Activated CD8-positive, alpha-beta memory T cell treated with anti-CD3 and anti-CD28 coated beads, Interleukin-2, amount 50 U/mL, for 1 hour (primary cell): Measurements from ENCODE around the gene SPATA6L.
"Not testable (repeated sequence)": the region's sequence is repeated elsewhere in the genome, so short reads cannot be mapped to it uniquely, and the experiment has no call there.

Experiments
- DNase-seq: peaks from one replicate; pipeline ENCODE4 v3.0.0-alpha.2; 2020; ENCODE audit errors: extremely low read depth

Gene SPATA6L

DNA sequence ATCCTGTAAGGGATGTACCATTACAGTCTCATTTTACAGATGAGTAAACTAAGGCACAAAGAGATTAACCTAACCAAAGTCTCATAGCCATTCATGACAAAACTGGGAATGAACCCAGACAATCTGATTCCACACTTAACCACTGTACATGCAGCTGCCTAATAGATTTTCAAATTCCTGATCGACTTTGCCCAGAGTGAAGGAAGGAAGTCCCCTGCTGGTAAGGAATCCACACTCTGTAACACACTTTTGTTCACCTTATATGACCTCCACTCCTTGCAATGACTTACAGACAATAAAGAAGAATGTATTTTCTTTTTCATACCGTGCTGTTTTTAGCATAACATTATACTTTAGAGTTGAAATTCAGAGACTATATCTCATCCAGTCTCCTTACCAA is 35.4 kb downstream of the SPATA6L start:
- no peak for DNase-seq

GRCh38 chr9:4622016-4622415 is 44.3 kb downstream of the SPATA6L start:
- no peak for DNase-seq

DNA sequence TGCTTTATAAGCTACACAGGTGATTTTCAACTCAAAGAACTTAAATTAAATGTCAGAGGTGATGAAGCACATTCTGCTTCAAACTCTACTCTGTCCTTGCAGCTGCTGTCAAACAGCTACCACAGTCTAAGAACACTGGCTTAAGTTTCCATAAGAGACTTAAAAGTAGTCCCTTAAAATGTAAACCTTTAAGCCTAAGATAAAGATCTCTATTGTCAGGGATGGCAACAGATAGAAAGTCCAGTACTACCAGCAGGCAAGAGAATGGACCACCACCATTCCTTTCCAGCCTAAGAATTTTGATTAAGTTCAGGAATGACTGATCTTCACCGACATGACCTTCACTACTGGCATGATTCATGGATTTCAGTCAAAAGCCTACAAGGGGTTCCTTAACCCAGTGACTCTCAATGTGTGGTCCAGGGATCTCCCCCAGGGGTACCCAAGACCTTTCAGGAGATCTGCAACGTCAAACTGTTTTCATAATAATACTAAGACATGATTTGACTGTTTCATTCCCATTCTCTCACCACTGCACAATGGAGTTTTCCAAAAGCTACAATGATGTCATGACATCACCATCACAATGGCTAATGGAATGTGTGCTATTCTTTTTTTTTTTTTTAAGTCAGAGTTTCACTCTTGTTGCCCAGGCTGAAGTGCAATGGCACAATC is 45.3 kb downstream of the SPATA6L start:
- DNase-seq: no peak

GRCh38 chr9:4620057-4620765 is 46.1 kb downstream of the SPATA6L start:
- no peak for DNase-seq

GRCh38 chr9:4618700-4619099 is 47.6 kb downstream of the SPATA6L start:
- DNase-seq: no peak

DNA sequence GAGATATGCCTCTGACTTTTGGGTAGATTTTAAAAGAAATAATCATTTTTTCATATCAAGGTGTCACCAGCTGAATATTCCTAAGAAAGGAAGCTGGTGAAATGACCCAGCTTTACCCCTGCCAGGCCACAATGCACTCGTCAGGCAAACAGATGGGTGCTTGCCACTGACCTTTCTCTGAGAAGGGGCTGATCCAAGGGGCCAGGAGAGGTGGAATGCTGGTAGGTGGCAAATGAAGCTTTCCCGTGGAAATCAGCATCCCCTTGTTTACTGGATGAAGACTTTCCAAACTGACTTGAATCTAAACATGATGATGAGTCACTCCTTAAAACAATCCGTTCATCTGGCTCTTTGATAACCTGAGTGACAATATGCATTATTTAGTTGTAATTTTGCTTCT is 48.5 kb downstream of the SPATA6L start:
- DNase-seq: no peak

DNA sequence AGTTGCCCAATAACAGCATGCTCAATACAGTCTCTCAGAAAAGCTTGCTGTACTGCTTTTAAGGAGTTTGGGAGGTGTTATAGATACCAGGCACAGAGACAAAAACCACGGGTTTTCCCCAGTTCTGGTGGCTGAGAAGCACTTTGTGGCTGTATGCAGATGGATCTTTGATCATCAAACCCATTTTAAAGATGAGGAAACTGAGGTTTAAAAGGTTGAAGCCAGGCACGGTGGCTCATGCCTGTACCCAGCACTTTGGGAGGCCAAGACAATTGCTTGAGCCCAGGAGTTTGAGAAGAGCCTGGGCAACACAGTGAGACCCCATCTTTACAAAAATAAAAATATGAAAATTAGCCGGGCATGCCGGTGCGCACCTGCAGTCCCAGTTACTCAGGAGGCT is 50.5 kb downstream of the SPATA6L start:
- DNase-seq: no peak

DNA sequence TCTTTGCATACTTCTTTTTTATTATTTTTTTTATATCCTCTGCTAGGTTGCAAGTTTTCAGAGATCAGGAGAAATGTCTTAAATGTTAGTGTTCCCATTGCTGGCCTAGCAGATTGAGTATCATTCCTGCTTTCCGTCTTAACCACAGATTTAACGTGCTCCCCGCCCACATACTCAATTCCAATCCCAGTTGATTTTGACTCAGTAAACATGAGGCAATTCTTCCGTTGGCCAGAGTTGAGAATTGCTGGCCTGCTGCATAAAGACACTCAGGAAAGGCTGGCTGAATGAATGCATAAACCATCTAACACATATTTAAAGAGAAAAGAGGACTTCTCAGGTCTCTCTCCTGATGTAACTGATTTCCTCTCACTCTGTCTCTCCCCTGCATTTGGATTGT is 51.0 kb downstream of the SPATA6L start:
- no peak for DNase-seq

- DNase-seq: no peak
These were observed 51.7 kb downstream of the SPATA6L start for GRCh38 chr9:4614627-4615026.

GRCh38 chr9:4606033-4606432 is 60.2 kb downstream of the SPATA6L start:
- not testable (repeated sequence) for DNase-seq

- DNase-seq: peak; percentile 32
These were observed 61.6 kb downstream of the SPATA6L start for GRCh38 chr9:4604678-4605095.

- no peak for DNase-seq
These were observed 62.5 kb downstream of the SPATA6L start for GRCh38 chr9:4603830-4604229.

DNA sequence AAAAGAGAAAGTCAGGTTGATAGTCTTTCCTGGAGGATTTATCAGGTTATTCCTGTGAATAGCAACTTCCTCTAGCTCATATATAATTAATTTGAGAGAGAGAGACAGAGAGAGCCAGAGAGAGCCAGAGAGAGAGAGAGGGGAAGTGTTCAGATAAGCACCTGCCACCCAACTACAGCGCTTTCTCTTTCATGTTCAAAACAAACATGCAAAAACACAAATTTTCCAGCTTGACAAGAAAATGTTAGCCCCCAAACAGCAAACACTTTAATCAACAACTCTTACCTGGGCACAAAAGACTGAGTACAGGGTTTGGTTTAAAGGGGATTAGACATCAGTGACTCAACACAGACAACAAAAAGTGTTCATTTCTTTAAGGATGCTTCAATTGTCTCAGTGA is 65.9 kb downstream of the SPATA6L start:
- no peak for DNase-seq

GRCh38 chr9:4596165-4596922 is 69.9 kb downstream of the SPATA6L start:
- peak; percentile 9 for DNase-seq

GRCh38 chr9:4594994-4595393 is 71.3 kb downstream of the SPATA6L start:
- no peak for DNase-seq

DNA sequence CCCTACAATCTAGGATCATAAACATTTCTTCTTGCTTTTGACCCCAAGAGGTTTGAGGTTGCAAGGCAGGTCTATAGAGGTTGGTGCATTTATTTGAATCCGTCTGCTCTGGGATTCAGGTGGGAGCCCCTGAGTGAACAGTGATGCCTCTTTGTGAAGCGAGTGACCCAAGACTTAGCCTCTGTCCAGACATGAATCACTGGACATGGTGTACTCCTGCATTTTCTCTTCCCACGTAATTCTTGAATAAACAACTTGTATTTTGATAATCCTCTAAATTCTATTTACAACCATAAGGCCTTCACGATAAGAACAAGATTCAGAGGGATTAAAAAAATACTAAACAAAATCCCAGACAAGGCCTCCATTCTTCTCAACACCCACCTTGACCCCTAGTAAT is 71.7 kb downstream of the SPATA6L start:
- no peak for DNase-seq

GRCh38 chr9:4592886-4593285 is 73.4 kb downstream of the SPATA6L start:
- no peak for DNase-seq

DNA sequence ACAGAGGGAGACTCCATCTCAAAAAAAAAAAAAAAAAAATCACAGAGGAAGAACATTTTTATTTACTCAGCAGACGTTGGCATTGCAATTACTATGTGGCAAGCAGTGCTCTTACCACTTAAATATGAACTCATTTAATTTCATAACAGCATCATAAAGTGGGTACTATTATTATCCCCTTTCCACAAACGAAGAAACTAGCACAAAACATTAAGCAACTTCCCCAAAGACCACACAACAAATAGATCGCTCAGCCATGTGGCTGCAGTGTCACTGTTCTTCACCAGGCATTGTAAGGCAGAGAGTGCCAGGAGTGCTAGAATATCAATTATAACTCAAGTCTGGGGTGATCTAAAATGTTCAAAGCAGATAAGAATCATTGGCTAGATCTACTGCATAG is 74.0 kb downstream of the SPATA6L start:
- DNase-seq: no peak

DNA sequence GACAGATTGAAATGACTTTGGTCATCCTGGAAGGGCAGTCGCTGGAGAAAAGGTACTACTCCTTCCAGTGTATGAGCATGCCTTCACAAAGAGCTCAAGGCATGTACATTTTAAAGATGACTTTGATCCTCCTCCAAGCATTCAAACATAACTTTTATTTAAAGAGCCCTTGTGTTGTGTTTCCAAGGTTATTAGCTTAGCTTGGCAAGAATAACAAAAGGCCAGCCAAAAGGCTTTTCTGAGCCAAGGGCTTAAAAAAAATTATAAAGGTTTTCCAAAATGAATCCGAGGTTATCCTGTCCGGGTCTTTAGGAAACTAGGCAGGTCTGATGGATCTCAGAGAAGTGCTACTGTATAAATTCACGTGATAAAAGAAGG is 75.2 kb downstream of the SPATA6L start:
- no peak for DNase-seq

DNA sequence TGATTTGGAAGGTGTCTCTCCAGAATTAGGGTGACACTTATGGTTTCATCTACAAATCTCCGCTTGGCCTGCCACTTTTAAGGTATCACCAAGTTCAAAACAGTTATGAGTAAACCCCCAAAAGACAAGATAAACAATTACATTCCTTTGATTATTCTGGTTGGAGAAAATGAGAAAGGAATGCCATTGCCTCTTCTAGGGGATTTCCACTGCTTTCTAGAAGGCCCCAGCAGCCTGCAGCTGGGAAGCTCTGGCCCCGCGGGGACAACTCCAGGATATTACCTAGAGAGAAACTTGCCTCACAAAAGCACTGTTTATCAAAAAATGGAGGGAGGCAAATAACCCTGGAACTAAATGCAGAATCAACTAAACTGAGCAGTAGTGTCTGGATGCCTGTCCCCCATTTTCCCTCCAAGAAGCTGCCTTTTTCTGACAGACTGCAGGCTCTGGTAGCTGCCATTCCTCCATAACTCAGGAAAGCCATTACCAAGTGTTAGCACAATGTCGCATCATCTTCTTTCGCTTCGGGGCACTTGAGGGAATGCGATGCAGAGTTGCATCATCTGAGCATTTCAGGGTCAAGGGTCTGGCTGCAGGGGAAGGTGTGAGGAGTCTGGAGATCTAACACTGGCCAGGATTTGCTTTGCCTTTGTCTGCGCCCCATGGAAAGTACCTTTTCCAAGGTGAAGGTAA is 75.7 kb downstream of the SPATA6L start:
- no peak for DNase-seq

- DNase-seq: no peak
These were observed 77.6 kb downstream of the SPATA6L start for GRCh38 chr9:4588721-4589120.

DNA sequence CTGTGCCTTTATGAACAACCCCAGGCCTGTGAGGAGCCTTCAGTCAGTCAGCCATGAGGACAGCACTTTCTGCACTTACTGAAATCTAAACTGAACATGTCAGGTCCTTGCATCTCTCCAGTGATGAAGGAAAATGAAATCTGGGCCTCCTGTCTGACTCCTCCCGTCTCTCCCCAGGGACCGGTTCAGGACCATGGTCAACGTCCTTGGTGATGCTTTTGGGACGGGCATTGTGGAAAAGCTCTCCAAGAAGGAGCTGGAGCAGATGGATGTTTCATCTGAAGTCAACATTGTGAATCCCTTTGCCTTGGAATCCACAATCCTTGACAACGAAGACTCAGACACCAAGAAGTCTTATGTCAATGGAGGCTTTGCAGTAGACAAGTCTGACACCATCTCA is 81.1 kb downstream of the SPATA6L start:
- DNase-seq: no peak
